Measurements from ENCODE around the gene OR2T27. TPM values are rescaled to one million over a fixed set of nuclear protein-coding genes. Genes with fewer than 3 reads are reported as not detected.
"Not testable (repeated sequence)": the region's sequence is repeated elsewhere in the genome, so short reads cannot be mapped to it uniquely, and the experiment has no call there.

The OR2T27 gene
- total RNA-seq, 4 donors from 2014 or later: not detected

GRCh38 chr1:248636612-248637011 is 18.7 kb downstream of the OR2T27 start:
- DNase-seq (ENCODE audit: low spot score in 2 of 2); intact Hi-C loops (cut with DNase I; ENCODE audit: low total_unique reads); H3K4me3 ChIP-seq (ENCODE audit: low read depth, poor library complexity, severe bottlenecking): not testable (repeated sequence)
- 74% methylated on average over 3 of the region's 5 CpGs; no CpG with 5 or more reads in 1 of the 2 donors for WGBS, 2 donors

- intact Hi-C loops (cut with DNase I; ENCODE audit: low total_unique reads); H3K4me3 ChIP-seq (ENCODE audit: low read depth, poor library complexity, severe bottlenecking); DNase-seq (ENCODE audit: low spot score in 2 of 2): not testable (repeated sequence)
- WGBS, 2 donors: no CpG with 5 or more reads among the region's 2 CpGs
Measured at GRCh38 chr1:248634991-248635390, 20.3 kb downstream of the OR2T27 start, which contains the start of gene OR2T11. TSS of gene OR2T11 (minus strand) at chr1:248635091. CDS start at chr1:248627128, 7,963 bp downstream.

- intact Hi-C loops (cut with DNase I; ENCODE audit: low total_unique reads): no loop called here
- H3K4me3 ChIP-seq (ENCODE audit: low read depth, poor library complexity, severe bottlenecking): no peak overlapping the region
- no peak for DNase-seq (ENCODE audit: low spot score in 2 of 2)
- 71 to 74% methylated on average over 7 of the region's 7 CpGs for WGBS, 2 donors
- TF ChIP-seq, protein P1, sequence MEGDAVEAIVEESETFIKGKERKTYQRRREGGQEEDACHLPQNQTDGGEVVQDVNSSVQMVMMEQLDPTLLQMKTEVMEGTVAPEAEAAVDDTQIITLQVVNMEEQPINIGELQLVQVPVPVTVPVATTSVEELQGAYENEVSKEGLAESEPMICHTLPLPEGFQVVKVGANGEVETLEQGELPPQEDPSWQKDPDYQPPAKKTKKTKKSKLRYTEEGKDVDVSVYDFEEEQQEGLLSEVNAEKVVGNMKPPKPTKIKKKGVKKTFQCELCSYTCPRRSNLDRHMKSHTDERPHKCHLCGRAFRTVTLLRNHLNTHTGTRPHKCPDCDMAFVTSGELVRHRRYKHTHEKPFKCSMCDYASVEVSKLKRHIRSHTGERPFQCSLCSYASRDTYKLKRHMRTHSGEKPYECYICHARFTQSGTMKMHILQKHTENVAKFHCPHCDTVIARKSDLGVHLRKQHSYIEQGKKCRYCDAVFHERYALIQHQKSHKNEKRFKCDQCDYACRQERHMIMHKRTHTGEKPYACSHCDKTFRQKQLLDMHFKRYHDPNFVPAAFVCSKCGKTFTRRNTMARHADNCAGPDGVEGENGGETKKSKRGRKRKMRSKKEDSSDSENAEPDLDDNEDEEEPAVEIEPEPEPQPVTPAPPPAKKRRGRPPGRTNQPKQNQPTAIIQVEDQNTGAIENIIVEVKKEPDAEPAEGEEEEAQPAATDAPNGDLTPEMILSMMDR (IDR thresholded peaks at IDR 0.05): no peak
- TF ChIP-seq POLR2A (IDR thresholded peaks at IDR 0.05): no peak
Measured at GRCh38 chr1:248631354-248632008, 23.8 kb downstream of the OR2T27 start.

GRCh38 chr1:248630551-248630950 is 24.8 kb downstream of the OR2T27 start:
- WGBS, 2 donors: 65 to 68% methylated on average over 2 of the region's 2 CpGs
- intact Hi-C loops (cut with DNase I; ENCODE audit: low total_unique reads): no loop called here
- TF ChIP-seq, protein P1 (IDR thresholded peaks at IDR 0.05): no peak
- no peak for TF ChIP-seq POLR2A (IDR thresholded peaks at IDR 0.05)
- DNase-seq (ENCODE audit: low spot score in 2 of 2): no peak
- no peak overlapping the region for H3K4me3 ChIP-seq (ENCODE audit: low read depth, poor library complexity, severe bottlenecking)

DNA sequence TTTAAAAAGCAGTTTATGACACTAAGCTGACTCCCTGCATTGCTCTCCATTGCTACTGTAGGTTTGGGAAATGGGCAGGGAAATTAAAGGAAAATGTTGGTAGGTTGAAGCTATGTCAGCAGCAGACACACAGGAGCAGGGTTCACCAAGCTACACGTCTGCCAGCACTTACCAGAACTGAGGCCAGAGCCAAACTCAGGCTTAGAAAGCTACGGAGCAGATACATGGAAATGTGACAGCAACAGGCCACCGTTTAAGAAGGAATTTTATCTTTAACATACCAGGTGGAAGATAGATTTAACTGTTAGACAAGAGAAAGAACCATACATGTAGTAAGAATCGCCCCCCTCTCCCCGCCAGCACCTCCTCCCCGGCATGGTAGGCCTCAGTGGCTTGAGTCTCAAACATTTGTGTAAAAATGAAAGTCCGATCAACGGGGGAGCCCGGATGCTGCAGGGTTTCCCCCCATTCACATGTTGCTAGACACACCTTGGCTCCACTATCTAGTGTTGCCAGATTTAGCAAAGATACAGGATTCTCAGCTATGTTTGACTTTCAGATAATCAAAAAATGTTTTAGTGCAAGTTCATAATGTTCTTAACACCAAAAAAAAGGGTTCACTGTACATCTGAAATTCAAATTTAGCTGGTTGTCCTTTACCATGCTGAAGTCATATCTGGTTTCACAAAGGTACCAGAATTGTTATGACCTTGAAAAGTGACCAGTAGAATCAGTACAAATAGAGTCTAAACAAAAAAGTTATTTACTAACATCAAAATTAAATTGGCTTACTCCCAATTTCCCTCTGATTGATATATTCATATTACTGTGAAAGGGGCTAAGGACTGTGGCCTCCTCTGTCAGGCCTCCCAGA is 27.1 kb downstream of the OR2T27 start:
- no peak for TF ChIP-seq POLR2A (IDR thresholded peaks at IDR 0.05)
- TF ChIP-seq, protein P1 (IDR thresholded peaks at IDR 0.05): no peak
- DNase-seq (ENCODE audit: low spot score in 2 of 2): no peak
- intact Hi-C loops (cut with DNase I; ENCODE audit: low total_unique reads): no loop called here
- WGBS, 2 donors: 78 to 81% methylated on average over 9 of the region's 9 CpGs
- no peak overlapping the region for H3K4me3 ChIP-seq (ENCODE audit: low read depth, poor library complexity, severe bottlenecking)

DNA sequence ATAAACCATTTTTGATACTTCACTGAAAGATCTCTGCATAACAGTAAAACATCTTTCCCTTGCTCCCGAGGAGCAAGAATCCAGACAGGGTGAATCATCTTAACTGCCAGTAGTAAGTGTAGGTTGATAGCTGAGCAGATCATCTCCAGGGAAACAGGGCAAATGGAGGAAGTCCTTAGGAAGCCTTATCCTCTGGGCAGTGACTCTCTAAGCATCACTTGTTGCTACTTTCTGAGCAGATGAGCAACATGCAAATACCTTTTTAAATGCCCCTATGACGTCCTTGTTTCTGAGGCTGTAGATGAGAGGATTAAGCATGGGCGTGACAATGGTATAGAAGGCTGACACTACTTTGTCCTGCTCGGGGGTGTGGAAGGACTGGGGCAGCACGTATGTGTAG is 29.4 kb downstream of the OR2T27 start:
- WGBS, 2 donors: 78 to 85% methylated on average over 5 of the region's 5 CpGs
- intact Hi-C loops (cut with DNase I; ENCODE audit: low total_unique reads): no loop called here
- no peak overlapping the region for H3K4me3 ChIP-seq (ENCODE audit: low read depth, poor library complexity, severe bottlenecking)
- TF ChIP-seq, protein P1 (IDR thresholded peaks at IDR 0.05): no peak
- no peak for TF ChIP-seq POLR2A (IDR thresholded peaks at IDR 0.05)
- DNase-seq (ENCODE audit: low spot score in 2 of 2): no peak

Measured in lower leg skin (tissue), 4 donors.